ENCODE measurements around the gene NGF.
"Not testable (repeated sequence)": the region's sequence is repeated elsewhere in the genome, so short reads cannot be mapped to it uniquely, and the experiment has no call there.

The NGF gene

DNA sequence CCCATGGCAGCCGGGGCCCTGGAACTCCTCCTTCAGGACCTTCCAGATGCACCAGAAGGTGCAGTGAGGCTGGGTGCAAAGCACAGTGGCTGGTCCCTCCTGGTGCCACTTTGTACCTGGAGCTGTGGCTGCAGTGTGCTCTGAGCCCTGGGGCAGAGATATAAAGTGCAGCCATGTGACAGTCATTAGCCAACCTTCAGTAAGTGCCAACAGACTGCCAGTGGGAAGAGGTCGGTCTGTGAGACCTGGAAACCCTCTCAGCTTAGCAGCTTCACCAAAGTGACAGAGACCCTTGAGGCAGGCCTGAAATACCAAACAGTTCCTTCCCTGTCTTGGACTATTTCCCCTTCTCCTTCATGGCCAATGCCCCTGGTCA, 26.7 kb upstream of the NGF start:
- Histone ChIP-seq H4K20me1 (ENCODE audit: insufficient read depth, low read length) (no peaks in the 10 kb centered on the region), H3K4me2 (ENCODE audit: low read depth, low read length) (no peak overlapping the region), H3K4me1 (ENCODE audit: low read length) (peaks cover 5% of the 10 kb centered on the region), H3F3A (ENCODE audit: insufficient read depth, low read length) (no peaks in the 10 kb centered on the region), H3K27me3 (replicated peaks; ENCODE audit: insufficient read depth, low read length) (no peaks in the 10 kb centered on the region), H3K27ac (ENCODE audit: low read length) (no peak overlapping the region), H3K9me3 (replicated peaks; ENCODE audit: insufficient read depth, low read length) (no peaks in the 10 kb centered on the region), H2AFZ (ENCODE audit: low read length) (no peak overlapping the region), H3K9ac (ENCODE audit: low read length) (no peak overlapping the region), H3K79me2 (ENCODE audit: low read length) (no peaks in the 10 kb centered on the region), H3K4me3 (ENCODE audit: low read length) (no peak overlapping the region), H3K36me3 (replicated peaks; ENCODE audit: insufficient read depth, low read length) (no peaks in the 10 kb centered on the region), H3K9me2 (replicated peaks; ENCODE audit: insufficient read depth, low read length) (no peaks in the 10 kb centered on the region)
- no peak for DNase-seq
- TF ChIP-seq, protein P1, sequence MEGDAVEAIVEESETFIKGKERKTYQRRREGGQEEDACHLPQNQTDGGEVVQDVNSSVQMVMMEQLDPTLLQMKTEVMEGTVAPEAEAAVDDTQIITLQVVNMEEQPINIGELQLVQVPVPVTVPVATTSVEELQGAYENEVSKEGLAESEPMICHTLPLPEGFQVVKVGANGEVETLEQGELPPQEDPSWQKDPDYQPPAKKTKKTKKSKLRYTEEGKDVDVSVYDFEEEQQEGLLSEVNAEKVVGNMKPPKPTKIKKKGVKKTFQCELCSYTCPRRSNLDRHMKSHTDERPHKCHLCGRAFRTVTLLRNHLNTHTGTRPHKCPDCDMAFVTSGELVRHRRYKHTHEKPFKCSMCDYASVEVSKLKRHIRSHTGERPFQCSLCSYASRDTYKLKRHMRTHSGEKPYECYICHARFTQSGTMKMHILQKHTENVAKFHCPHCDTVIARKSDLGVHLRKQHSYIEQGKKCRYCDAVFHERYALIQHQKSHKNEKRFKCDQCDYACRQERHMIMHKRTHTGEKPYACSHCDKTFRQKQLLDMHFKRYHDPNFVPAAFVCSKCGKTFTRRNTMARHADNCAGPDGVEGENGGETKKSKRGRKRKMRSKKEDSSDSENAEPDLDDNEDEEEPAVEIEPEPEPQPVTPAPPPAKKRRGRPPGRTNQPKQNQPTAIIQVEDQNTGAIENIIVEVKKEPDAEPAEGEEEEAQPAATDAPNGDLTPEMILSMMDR (IDR thresholded peaks at IDR 0.05; ENCODE audit: low read length): no peak
- TF ChIP-seq EZH2 (optimal IDR thresholded peaks at IDR 0.05; ENCODE audit: low read depth, low read length) (no peak), EZH2phosphoT487 (IDR thresholded peaks at IDR 0.05; ENCODE audit: low read length) (no peak)

DNA sequence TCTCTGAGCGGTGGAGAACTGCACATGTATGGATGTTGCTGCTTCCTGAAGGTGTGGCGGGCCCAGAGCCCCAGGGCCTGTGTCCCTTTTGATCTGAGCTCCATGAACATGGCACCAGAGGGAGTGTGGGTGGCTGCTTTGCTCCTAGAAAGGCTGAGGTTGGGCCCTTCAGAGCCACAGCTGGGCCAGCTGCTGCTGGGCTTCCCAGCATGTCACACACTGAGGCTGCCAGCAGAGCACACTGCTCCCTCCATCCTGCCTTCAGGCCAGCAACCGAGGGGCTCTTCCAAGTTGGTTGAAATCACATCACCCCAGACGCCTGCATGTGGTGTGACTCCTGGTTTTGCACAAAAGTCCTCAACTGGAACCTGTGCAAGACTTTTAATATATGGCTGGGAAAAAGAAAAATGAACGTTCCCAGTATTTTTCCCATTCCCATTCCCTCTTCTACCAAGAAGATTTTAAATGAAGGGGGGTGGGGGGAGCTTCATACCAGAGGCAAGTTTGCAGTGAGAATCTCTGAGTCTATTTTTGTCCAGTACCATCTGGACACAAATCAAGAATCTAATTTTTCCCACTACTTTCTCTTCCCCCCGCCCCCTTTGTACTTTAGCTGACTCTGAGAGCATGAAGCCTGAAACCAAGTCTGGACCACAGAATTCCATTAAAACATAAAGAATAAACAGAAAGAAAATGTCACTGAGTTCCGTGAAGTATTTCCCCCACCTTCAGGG, 26.2 kb upstream of the NGF start:
- H2AFZ ChIP-seq (ENCODE audit: low read length): no peak overlapping the region
- H3F3A ChIP-seq (ENCODE audit: insufficient read depth, low read length): no peaks in the 10 kb centered on the region
- H3K9ac ChIP-seq (ENCODE audit: low read length): no peak overlapping the region
- TF ChIP-seq EZH2 (optimal IDR thresholded peaks at IDR 0.05; ENCODE audit: low read depth, low read length) (no peak), EZH2phosphoT487 (IDR thresholded peaks at IDR 0.05; ENCODE audit: low read length) (no peak)
- TF ChIP-seq, protein P1 (IDR thresholded peaks at IDR 0.05; ENCODE audit: low read length): no peak
- peaks cover 5% of the 10 kb centered on the region for H3K4me1 ChIP-seq (ENCODE audit: low read length)
- H3K27ac ChIP-seq (ENCODE audit: low read length): no peak overlapping the region
- H3K9me3 ChIP-seq (replicated peaks; ENCODE audit: insufficient read depth, low read length): no peaks in the 10 kb centered on the region
- H3K4me2 ChIP-seq (ENCODE audit: low read depth, low read length): no peak overlapping the region
- H3K4me3 ChIP-seq (ENCODE audit: low read length): no peak overlapping the region
- no peaks in the 10 kb centered on the region for H3K79me2 ChIP-seq (ENCODE audit: low read length)
- DNase-seq: no peak
- no peaks in the 10 kb centered on the region for H3K36me3 ChIP-seq (replicated peaks; ENCODE audit: insufficient read depth, low read length)
- H3K27me3 ChIP-seq (replicated peaks; ENCODE audit: insufficient read depth, low read length): no peaks in the 10 kb centered on the region
- no peaks in the 10 kb centered on the region for H3K9me2 ChIP-seq (replicated peaks; ENCODE audit: insufficient read depth, low read length)
- no peaks in the 10 kb centered on the region for H4K20me1 ChIP-seq (ENCODE audit: insufficient read depth, low read length)

DNA sequence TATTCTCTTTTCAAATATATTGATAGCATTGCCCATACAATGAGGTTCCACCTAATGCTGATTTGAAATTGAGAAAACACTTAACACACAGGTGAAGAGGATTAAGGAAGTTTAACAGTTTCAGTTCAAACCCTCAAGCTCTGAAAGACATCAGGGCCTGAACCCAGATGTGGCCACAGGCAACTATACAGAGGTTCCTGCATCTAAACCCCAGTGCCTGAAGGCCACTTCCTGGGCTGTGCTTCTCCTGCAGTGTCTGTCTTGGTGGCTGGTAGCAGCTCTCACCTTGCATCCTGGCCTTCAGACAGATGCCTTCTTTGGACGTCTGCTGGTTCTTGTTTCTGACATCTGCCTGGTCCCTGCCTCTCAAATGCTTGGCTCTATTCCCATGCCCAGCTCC, 25.1 kb upstream of the NGF start:
- no peaks in the 10 kb centered on the region for H3K79me2 ChIP-seq (ENCODE audit: low read length)
- H3F3A ChIP-seq (ENCODE audit: insufficient read depth, low read length): no peaks in the 10 kb centered on the region
- no peak overlapping the region for H3K9ac ChIP-seq (ENCODE audit: low read length)
- no peaks in the 10 kb centered on the region for H3K36me3 ChIP-seq (replicated peaks; ENCODE audit: insufficient read depth, low read length)
- peaks cover 5% of the 10 kb centered on the region for H3K4me1 ChIP-seq (ENCODE audit: low read length)
- no peaks in the 10 kb centered on the region for H3K9me3 ChIP-seq (replicated peaks; ENCODE audit: insufficient read depth, low read length)
- H2AFZ ChIP-seq (ENCODE audit: low read length): no peak overlapping the region
- DNase-seq: peak; percentile 65
- no peak overlapping the region for H3K4me2 ChIP-seq (ENCODE audit: low read depth, low read length)
- no peak overlapping the region for H3K27ac ChIP-seq (ENCODE audit: low read length)
- H4K20me1 ChIP-seq (ENCODE audit: insufficient read depth, low read length): no peaks in the 10 kb centered on the region
- TF ChIP-seq EZH2 (optimal IDR thresholded peaks at IDR 0.05; ENCODE audit: low read depth, low read length): no peak
- no peak for TF ChIP-seq EZH2phosphoT487 (IDR thresholded peaks at IDR 0.05; ENCODE audit: low read length)
- TF ChIP-seq, protein P1 (IDR thresholded peaks at IDR 0.05; ENCODE audit: low read length): no peak
- no peaks in the 10 kb centered on the region for H3K27me3 ChIP-seq (replicated peaks; ENCODE audit: insufficient read depth, low read length)
- no peaks in the 10 kb centered on the region for H3K9me2 ChIP-seq (replicated peaks; ENCODE audit: insufficient read depth, low read length)
- no peak overlapping the region for H3K4me3 ChIP-seq (ENCODE audit: low read length)

DNA sequence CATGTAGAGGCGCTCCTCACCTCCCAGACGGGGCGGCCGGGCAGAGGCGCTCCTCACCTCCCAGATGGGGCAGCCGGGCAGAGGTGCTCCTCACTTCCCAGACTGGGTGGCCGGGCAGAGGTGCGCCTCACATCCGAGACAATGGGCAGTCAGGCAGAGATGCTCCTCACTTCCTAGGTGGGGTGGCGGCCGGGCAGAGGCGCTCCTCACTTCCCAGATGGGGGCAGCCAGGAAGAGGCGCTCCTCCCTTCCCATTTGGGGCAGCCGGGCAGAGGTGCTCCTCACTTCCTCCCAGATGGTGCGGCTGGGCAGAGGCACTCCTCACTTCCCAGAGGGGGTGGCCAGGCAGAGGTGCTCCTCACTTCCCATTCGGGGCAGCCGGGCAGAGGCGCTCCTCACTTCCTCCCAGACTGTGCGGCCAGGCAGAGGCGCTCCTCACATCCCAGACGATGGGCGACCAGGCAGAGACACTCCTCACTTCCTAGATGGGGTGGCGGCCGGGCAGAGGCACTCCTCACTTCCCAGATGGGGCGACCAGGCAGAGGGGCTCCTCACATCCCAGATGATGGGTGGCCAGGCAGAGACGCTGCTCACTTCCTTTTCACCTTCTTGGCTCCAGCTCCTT, 22.6 kb upstream of the NGF start:
- not testable (repeated sequence) for H3K4me3 ChIP-seq (ENCODE audit: low read length); H3K36me3 ChIP-seq (replicated peaks; ENCODE audit: insufficient read depth, low read length); H3K27ac ChIP-seq (ENCODE audit: low read length); H3K27me3 ChIP-seq (replicated peaks; ENCODE audit: insufficient read depth, low read length); H3K4me2 ChIP-seq (ENCODE audit: low read depth, low read length); H3F3A ChIP-seq (ENCODE audit: insufficient read depth, low read length); H2AFZ ChIP-seq (ENCODE audit: low read length); H3K9me2 ChIP-seq (replicated peaks; ENCODE audit: insufficient read depth, low read length); H4K20me1 ChIP-seq (ENCODE audit: insufficient read depth, low read length); H3K9me3 ChIP-seq (replicated peaks; ENCODE audit: insufficient read depth, low read length); H3K79me2 ChIP-seq (ENCODE audit: low read length); H3K9ac ChIP-seq (ENCODE audit: low read length); H3K4me1 ChIP-seq (ENCODE audit: low read length); DNase-seq

DNA sequence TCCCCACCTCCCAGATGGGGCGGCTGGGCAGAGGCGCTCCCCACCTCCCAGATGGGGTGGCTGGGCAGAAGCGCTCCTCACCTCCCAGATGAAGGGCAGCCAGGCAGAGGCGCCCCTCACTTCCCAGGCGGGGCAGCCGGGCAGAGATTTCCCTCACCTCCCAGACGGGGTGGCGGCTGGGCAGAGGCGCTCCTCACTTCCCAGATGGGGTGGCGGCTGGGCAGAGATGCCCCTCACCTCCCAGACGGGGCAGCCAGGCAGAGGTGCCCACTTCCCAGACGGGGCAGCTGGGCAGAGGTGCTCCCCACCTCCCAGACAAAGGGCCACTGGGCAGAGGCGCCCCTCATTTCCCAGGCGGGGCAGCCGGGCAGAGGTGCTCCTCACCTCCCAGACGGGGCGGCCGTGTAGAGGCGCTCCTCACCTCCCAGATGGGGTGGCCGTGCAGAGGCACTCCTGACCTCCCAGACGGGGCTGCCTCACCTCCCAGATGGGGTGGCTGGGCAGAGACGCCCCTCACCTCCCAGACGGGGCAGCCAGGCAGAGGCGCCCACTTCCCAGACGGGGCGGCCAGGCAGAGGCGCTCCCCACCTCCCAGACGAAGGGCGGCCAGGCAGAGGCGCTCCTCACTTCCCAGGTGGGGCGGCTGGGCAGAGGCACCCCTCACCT, 21.9 kb upstream of the NGF start:
- H3K9ac ChIP-seq (ENCODE audit: low read length); H3K4me2 ChIP-seq (ENCODE audit: low read depth, low read length); H3K36me3 ChIP-seq (replicated peaks; ENCODE audit: insufficient read depth, low read length); H3K4me1 ChIP-seq (ENCODE audit: low read length); DNase-seq; H3F3A ChIP-seq (ENCODE audit: insufficient read depth, low read length); H3K9me3 ChIP-seq (replicated peaks; ENCODE audit: insufficient read depth, low read length); H3K79me2 ChIP-seq (ENCODE audit: low read length); H3K27me3 ChIP-seq (replicated peaks; ENCODE audit: insufficient read depth, low read length); H3K4me3 ChIP-seq (ENCODE audit: low read length); H3K27ac ChIP-seq (ENCODE audit: low read length); H4K20me1 ChIP-seq (ENCODE audit: insufficient read depth, low read length); H3K9me2 ChIP-seq (replicated peaks; ENCODE audit: insufficient read depth, low read length); H2AFZ ChIP-seq (ENCODE audit: low read length): not testable (repeated sequence)

Data from MM.1S (cell line).